HUES64 (cell line): Measurements from ENCODE around the gene CTNND2.

Experiments used
- H3K27ac ChIP-seq: 2 replicates; pipeline ENCODE4 v1.7.0; 2013; ENCODE audit warnings: low read depth, low read length, inconsistent platforms
- H3K27me3 ChIP-seq: 2 replicates; pipeline ENCODE4 v1.6.1; 2013; ENCODE audit warnings: mild to moderate bottlenecking, low read length; ENCODE audit not compliant: insufficient read depth
- H3K36me3 ChIP-seq: 2 replicates; pipeline ENCODE4 v1.6.1; 2013; ENCODE audit warnings: mild to moderate bottlenecking, low read length; ENCODE audit not compliant: insufficient read depth
- H3K4me1 ChIP-seq: 2 replicates; pipeline ENCODE4 v1.6.1; 2013; ENCODE audit warnings: mild to moderate bottlenecking, low read length, moderate library complexity; ENCODE audit not compliant: insufficient read depth
- H3K4me3 ChIP-seq: 2 replicates; pipeline ENCODE4 v1.5.1; 2013; ENCODE audit warnings: mild to moderate bottlenecking, low read length, moderate library complexity
- H3K9ac ChIP-seq: 2 replicates; pipeline ENCODE4 v1.6.1; 2013; ENCODE audit warnings: mild to moderate bottlenecking, low read depth, low read length
- H3K9me3 ChIP-seq: 2 replicates; pipeline ENCODE4 v1.6.1; 2013; ENCODE audit warnings: low read depth, low read length; ENCODE audit not compliant: insufficient read depth
- WGBS: fragments of 150-250, 120-280 bp; methylation state at CpG from one replicate; pipeline ENCODE4 v1.1.7; 2013; ENCODE audit warnings: missing lambda C conversion rate; 5-methylcytosine and 5-hydroxymethylcytosine counted together

The CTNND2 gene

DNA sequence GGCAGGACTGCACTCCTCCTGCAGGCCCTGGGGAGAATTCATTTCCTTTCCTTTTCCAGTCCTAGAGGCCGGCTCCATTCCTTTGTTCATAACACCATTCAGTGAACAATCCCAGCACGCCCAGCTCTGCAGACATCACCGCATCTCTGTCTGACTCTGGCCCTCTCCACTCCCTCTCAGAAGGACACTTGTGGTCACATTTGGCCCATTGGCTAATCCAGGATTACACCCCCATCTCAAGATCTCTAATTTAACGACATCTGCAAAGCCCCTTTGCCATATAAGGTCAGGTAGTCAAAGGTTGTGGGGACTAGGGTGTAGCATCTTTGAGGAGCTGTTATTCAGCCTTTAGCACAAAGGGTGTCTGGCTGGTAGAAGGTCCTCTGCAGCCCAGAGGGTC lies 958.2 kb downstream of the CTNND2 start:
- Histone ChIP-seq H3K9ac (0 out of 2 replicates have a peak overlapping the region, but pooled peaks have one; percentile 1), H3K4me1 (no peaks in the 10 kb centered on the region), H3K9me3 (no peaks in the 10 kb centered on the region), H3K27me3 (no peaks in the 10 kb centered on the region), H3K27ac (no peak overlapping the region), H3K36me3 (no peaks in the 10 kb centered on the region), H3K4me3 (no peak overlapping the region)
- WGBS: 92% methylated on average over 4 of the region's 4 CpGs

GRCh38 chr5:10941900-10942299 lies 962.3 kb downstream of the CTNND2 start:
- Histone ChIP-seq H3K4me1 (no peaks in the 10 kb centered on the region), H3K27ac (no peak overlapping the region), H3K36me3 (no peaks in the 10 kb centered on the region), H3K9me3 (no peaks in the 10 kb centered on the region), H3K4me3 (no peak overlapping the region), H3K27me3 (no peaks in the 10 kb centered on the region), H3K9ac (no peak overlapping the region)
- WGBS: 95% methylated on average over 4 of the region's 4 CpGs

DNA sequence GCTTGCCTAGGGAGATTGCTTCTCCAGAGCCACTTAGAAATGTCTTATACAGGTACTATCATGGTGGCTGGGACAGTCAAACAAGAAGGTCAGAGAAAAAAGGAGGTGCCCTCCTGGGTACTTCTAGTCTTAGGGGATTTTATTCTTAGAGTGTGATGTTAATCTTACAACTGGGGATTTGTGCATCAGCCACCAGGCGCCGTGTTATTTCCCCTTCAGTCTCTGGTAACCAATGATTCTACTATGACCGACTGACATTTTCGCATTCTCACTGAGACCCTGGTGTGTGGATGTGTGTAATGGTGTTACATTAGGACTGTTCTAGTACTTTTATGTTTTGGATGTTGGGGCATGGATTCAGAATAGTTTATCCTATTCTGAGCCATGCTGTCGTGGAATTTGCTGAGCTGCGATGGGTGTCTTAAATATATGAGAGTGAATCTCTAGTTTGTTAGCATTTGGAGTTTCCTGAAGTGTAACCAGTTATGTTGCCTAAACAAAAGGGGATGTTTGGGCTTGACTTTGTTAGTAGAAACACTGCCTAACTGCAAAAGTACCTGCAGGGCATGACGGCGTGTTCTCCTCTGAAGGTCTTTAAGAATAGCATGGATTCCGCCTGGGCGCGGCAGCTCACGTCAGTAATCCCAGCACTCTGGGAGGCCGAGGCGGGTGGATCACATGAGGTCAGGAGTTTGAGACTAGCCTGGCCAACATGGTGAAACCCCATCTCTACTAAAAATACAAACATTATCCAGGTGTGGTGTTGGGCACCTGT lies 968.0 kb downstream of the CTNND2 start:
- Histone ChIP-seq H3K4me1 (no peaks in the 10 kb centered on the region), H3K27me3 (no peaks in the 10 kb centered on the region), H3K36me3 (no peaks in the 10 kb centered on the region), H3K4me3 (no peak overlapping the region), H3K9me3 (no peaks in the 10 kb centered on the region), H3K27ac (no peak overlapping the region), H3K9ac (no peak overlapping the region)
- 96% methylated on average over 14 of the region's 14 CpGs for WGBS

GRCh38 chr5:10935536-10935935 lies 968.7 kb downstream of the CTNND2 start:
- H3K9me3 ChIP-seq: no peaks in the 10 kb centered on the region
- H3K27me3 ChIP-seq: no peaks in the 10 kb centered on the region
- no peaks in the 10 kb centered on the region for H3K36me3 ChIP-seq
- no peaks in the 10 kb centered on the region for H3K4me1 ChIP-seq
- no peak overlapping the region for H3K4me3 ChIP-seq
- H3K9ac ChIP-seq: no peak overlapping the region
- no peak overlapping the region for H3K27ac ChIP-seq

DNA sequence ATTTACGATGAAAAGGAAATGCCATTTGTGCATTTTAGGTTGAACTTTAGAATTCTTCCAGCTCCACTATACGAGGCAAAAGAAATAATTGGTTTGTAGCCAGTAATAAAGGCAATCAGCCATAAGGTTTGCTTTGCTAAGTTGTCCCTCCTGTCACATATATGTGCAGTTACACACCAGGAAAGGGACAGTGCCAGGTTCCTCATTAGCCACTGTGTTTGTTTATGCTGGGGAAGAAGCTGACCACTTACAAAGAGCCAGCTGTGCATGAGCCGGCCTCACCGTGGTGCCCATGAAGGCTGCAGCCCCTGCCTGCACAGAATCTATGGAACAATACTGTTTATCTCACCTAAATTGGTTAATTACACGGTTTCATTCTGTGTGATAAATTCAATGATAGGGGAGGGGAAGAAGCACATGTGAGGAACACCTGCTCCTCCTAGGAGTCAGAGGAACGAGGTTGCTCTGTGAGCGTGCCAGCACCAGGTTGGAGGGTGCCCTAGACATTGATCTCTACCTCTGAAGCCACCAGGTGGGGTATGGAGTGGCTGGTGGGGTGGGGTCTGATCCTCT lies 969.4 kb downstream of the CTNND2 start:
- Histone ChIP-seq H3K36me3 (no peaks in the 10 kb centered on the region), H3K9ac (no peak overlapping the region), H3K27ac (no peak overlapping the region), H3K27me3 (no peaks in the 10 kb centered on the region), H3K4me3 (no peak overlapping the region), H3K4me1 (no peaks in the 10 kb centered on the region), H3K9me3 (no peaks in the 10 kb centered on the region)
- WGBS: 94% methylated on average over 7 of the region's 7 CpGs

- Histone ChIP-seq H3K4me3 (no peak overlapping the region), H3K27ac (no peak overlapping the region), H3K4me1 (no peaks in the 10 kb centered on the region), H3K9me3 (no peaks in the 10 kb centered on the region), H3K36me3 (no peaks in the 10 kb centered on the region), H3K9ac (no peak overlapping the region), H3K27me3 (no peaks in the 10 kb centered on the region)
- WGBS: 94% methylated on average over 4 of the region's 4 CpGs
These were observed 971.1 kb downstream of the CTNND2 start for GRCh38 chr5:10933121-10933520.

DNA sequence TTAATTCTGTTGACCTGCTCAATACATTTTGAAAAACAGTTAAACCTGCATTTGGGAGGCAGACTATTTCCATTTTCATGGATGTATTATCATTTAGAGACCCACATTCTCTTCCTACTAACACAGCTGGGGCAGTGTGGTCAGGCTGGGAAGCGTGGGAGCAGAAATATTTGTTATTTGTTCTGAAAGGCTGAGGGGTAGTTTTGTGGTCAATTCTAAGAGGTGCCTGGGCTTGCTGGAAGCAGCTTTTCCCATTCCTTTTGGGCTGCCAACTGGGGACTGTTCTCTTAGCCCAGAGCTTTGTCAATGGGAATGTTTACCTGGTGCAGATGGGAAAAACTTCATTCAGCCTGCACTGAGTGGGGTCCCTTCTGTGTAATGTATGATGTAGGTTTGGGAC lies 971.8 kb downstream of the CTNND2 start:
- 82% methylated on average over 1 of the region's 1 CpG for WGBS
- no peaks in the 10 kb centered on the region for H3K36me3 ChIP-seq
- no peaks in the 10 kb centered on the region for H3K4me1 ChIP-seq
- no peak overlapping the region for H3K9ac ChIP-seq
- H3K9me3 ChIP-seq: no peaks in the 10 kb centered on the region
- H3K27me3 ChIP-seq: no peaks in the 10 kb centered on the region
- H3K4me3 ChIP-seq: no peak overlapping the region
- no peak overlapping the region for H3K27ac ChIP-seq

GRCh38 chr5:10927608-10928007 lies 976.6 kb downstream of the CTNND2 start:
- Histone ChIP-seq H3K4me3 (no peak overlapping the region), H3K4me1 (no peaks in the 10 kb centered on the region), H3K27me3 (no peaks in the 10 kb centered on the region), H3K9ac (no peak overlapping the region), H3K36me3 (no peaks in the 10 kb centered on the region), H3K9me3 (no peaks in the 10 kb centered on the region), H3K27ac (no peak overlapping the region)

DNA sequence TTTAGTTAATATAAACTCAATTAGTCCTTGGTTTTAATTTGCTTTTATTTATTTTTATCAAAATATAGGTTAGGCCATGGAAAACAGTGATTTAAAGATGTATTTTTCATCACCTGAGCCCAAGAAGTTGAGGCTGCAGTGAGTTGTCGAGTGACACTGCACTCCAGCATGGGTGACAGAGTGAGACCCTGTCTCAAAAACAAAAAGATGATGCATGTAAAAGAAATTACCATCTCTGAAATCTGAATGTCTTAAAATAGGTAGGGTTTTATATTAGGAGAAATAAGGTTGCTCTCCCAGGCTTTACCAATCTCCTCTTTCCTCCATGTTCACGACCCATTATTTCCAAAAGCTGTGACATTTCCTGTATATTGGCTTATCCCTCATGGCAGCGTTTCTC lies 980.9 kb downstream of the CTNND2 start:
- no peaks in the 10 kb centered on the region for H3K36me3 ChIP-seq
- no peaks in the 10 kb centered on the region for H3K4me1 ChIP-seq
- WGBS: 70% methylated on average over 3 of the region's 3 CpGs
- H3K9me3 ChIP-seq: no peaks in the 10 kb centered on the region
- no peak overlapping the region for H3K9ac ChIP-seq
- H3K4me3 ChIP-seq: no peak overlapping the region
- H3K27ac ChIP-seq: no peak overlapping the region
- no peaks in the 10 kb centered on the region for H3K27me3 ChIP-seq
